GM23248 (cell line): ENCODE results near the gene CTRB2.

ENCODE experiments used
- EZH2 ChIP-seq: fragments of 200-600 bp; sonication (generic); IDR thresholded peaks from 2 replicates; pipeline ENCODE4 v1.6.1; 2018; ENCODE audit warnings: antibody characterized with exemption, mild to moderate bottlenecking; ENCODE audit not compliant: insufficient read depth, poor library complexity, severe bottlenecking
- EZH2phosphoT487 ChIP-seq: fragments of 200-600 bp; sonication (generic); IDR thresholded peaks from 2 replicates; pipeline ENCODE4 v1.6.1; 2018; ENCODE audit warnings: antibody characterized with exemption, moderate library complexity, mild to moderate bottlenecking, low read depth; ENCODE audit not compliant: insufficient read depth

- TF ChIP-seq EZH2phosphoT487 (no peak), EZH2 (no peak)
Measured at GRCh38 chr16:75238853-75239541, 32.0 kb upstream of the CTRB2 start.
